Skin epidermis (tissue), 12 donors: ENCODE results near the gene UBE2E2.
A peak's percentile ranks its signal among the peaks of the same experiment; 100 is the strongest.

Experiments used
- H3K27ac ChIP-seq, 21 experiments: fragments of 200-600 bp; sonication (generic) in 11 of 21; one replicate each; pipeline ENCODE4 v1.5.0; 2020; ENCODE audit warnings: mild to moderate bottlenecking in 3 of 21, inconsistent platforms in 2 of 21, moderate library complexity in 2 of 21
- H3K4me3 ChIP-seq, 7 experiments: fragments of 200-600 bp; sonication (generic) in 2 of 7; one replicate each; pipeline ENCODE4 v1.5.0; 2020; ENCODE audit warnings: inconsistent platforms in 2 of 7, mild to moderate bottlenecking in 2 of 7, moderate library complexity in 1 of 7

The UBE2E2 gene

DNA sequence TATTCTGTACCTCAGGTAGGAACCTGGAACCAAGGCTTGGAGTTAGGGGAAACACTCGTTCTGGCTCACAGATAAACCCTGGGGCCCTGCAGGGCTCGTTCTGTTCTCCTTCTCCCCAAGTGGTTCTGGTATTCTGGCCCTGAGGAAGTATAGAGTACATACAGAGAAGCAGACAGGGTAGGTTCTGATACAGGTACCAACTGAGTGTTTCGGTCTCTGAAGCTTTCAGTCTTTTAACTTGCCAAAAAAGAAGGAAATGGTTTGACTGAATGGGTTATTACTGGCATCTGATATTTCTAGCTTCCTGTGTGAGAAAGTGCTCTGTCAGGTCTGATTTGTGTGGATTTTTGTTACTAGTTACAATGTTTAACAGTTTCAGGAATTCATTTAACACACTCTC, 67.3 kb downstream of the UBE2E2 start:
- Histone ChIP-seq H3K27ac (no peak overlapping the region), H3K4me3 (no peak overlapping the region)

GRCh38 chr3:23271876-23272741, 69.0 kb downstream of the UBE2E2 start:
- Histone ChIP-seq H3K27ac (no peak overlapping the region), H3K4me3 (no peak overlapping the region)

GRCh38 chr3:23272820-23273219, 69.7 kb downstream of the UBE2E2 start:
- Histone ChIP-seq H3K27ac (no peak overlapping the region), H3K4me3 (no peak overlapping the region)

GRCh38 chr3:23275061-23275460, 71.9 kb downstream of the UBE2E2 start:
- Histone ChIP-seq H3K27ac (no peak overlapping the region), H3K4me3 (no peak overlapping the region)

DNA sequence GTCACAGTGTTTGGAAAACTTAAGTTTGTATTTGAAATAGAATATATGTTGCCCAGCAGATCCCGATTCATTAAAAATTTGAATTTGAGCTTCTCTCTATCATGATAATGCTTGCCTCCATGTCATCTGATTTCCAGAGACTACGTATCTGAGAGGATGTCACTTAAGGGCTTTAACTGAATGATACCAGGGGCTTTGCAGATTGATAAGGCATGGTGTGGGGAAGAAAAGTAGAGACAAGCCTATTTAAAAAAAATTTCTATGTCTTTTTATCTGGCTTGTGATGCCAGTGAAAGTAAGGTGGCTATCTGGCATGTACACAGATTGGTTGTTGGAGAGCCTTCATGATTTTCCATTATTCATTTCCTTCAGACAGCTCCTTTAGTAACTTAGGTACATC, 72.7 kb downstream of the UBE2E2 start:
- H3K4me3 ChIP-seq = no peak overlapping the region
- no peak overlapping the region for H3K27ac ChIP-seq

DNA sequence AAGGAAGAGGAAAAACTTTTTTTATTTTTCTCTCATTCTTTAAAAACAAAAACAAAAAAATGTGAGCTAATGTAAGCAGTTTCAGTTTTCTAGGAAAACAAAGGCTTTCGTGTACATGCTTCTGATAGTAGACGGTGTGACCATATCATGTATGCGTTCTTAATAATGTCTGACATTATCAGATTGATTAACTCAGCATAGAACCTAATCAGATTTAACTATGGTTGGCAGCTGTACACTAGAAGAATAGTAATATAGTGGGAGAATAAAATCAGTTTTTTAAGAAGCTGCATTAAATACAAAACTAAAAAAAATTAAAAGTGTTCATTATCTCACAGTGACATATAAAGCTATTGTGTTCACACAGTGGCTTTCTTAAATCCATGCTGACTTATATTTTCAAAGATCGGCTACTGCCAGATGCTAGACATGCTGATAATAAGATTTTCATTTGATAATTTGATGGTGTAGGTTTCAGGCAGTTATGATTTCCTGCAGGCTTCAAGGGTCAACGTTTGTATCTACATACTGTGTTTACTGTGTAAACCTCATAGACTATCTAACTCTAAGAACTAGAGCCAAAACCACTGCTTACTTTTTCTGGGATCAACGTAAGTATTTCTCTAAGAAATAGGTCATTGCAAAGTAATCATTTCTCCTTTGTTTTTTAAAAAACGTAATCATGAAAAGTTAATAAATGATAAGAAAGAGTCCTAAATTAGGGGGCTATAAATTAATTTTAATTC, 74.0 kb downstream of the UBE2E2 start:
- no peak overlapping the region for H3K4me3 ChIP-seq
- no peak overlapping the region for H3K27ac ChIP-seq

GRCh38 chr3:23277688-23278087, 74.6 kb downstream of the UBE2E2 start:
- H3K27ac ChIP-seq = no peak overlapping the region
- H3K4me3 ChIP-seq = no peak overlapping the region

DNA sequence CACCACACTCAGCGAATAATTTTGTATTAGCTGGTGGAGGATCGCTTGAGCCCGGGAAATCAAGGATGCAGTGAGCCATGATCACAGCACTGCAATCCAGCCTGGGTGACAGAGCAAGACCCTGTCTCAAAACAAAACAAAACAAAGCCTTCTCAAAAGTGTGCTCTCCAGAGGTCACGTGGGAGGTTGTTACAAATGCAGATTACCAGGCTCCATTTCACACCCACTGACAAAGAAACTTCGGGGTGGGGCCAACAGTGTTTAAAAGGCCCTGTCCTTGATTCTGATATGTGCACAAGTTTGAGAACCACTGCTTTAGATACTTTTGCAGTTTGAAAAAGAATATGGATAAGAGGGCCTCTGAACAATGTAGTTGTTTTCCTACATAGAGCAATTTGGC, 80.5 kb downstream of the UBE2E2 start:
- Histone ChIP-seq H3K4me3 (no peak overlapping the region), H3K27ac (no peak overlapping the region)

DNA sequence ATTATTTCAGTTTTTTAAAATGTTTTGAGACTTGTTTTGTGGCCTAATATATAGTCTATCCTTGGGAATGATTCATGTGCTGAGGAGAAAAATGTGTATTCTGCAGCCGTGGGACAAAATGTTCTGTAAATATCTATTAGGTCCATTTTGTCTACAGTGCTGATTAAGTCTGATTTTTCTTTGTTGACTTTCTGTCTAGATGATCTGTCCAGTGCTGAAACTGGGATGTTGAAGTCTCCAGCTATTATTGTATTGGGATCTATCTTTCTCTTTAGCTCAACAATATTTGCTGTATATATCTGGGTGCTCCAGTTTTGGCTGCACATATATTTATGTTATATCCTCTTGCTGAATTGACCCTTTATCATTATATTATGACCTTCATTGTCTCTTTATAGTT, 85.2 kb downstream of the UBE2E2 start:
- Histone ChIP-seq H3K27ac (no peak overlapping the region), H3K4me3 (no peak overlapping the region)

- Histone ChIP-seq H3K4me3 (no peak overlapping the region), H3K27ac (no peak overlapping the region)
Measured at GRCh38 chr3:23288715-23289114, 85.6 kb downstream of the UBE2E2 start.

- Histone ChIP-seq H3K4me3 (no peak overlapping the region), H3K27ac (no peak overlapping the region)
Measured at GRCh38 chr3:23292432-23292831, 89.3 kb downstream of the UBE2E2 start.

GRCh38 chr3:23294770-23295387, 91.8 kb downstream of the UBE2E2 start:
- no peak overlapping the region for H3K4me3 ChIP-seq
- H3K27ac ChIP-seq = no peak overlapping the region

DNA sequence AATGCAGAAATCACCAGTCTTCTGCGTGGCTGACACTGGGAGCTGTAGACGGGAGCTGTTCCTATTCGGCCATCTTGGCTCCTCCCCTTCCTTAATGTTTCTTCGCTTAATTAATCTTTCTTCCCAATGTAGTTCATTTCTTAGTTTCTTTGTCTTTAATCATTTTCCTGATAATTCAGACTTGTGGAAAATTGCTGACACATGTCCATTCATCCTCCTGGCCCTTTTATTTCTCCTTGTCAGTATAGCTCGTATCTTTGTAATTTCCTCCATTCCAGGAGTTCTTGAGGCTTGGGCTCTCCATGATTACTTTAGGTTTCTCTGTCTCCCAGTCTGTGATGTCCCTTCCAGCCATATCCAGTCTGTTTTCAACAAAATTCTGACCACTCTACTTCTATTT, 98.7 kb downstream of the UBE2E2 start:
- no peak overlapping the region for H3K27ac ChIP-seq
- no peak overlapping the region for H3K4me3 ChIP-seq

DNA sequence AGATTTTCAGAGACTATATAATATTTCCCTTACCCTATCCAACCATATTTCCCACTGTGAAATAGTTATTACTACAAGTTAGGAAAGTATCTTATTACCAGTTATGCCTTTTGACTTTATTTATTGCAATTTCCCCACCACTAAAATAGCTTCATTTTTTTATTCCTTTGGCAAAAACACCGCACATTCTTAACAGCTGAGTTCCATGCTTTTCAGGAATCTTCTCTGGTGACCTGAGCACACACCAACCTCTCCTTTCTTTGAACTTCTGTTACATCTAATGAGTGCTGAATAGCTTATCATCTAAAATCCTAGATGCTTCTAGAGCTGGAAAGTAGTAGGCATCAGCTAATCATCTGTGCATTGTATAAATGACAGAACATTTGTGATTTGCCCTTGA, 99.1 kb downstream of the UBE2E2 start:
- H3K27ac ChIP-seq = no peak overlapping the region
- no peak overlapping the region for H3K4me3 ChIP-seq

DNA sequence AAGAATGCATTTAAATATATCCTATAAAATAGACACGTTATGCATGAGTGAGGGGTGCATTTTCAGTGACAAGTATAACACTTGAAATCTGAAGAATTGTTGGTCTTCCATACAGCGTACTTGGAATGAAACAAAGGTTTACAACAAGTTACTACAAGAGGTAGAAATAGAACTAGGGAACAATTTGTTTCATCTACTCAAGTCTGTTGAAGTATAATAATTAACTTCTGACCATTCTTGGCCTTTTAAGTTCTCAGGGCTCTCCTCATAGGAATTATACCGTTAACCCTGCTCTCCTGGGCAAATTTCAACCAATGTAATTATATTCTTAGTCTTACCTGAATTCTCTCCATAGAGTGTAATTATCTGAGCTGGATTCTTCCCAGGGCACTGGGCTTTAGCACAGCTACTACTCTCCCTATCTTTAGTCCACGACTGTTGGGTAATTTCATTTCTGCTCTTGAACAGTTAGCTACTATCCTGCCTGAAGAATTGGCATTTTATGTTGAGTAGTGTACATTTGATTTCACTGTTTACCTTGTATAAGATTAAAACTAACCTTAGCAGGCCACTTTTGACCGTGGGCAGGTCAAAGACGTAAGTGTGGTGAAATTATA, 100.6 kb downstream of the UBE2E2 start:
- Histone ChIP-seq H3K27ac (peak overlapping the region in 1 of 21 experiments; percentile 36), H3K4me3 (no peak overlapping the region)

GRCh38 chr3:23304424-23304823, 101.3 kb downstream of the UBE2E2 start:
- Histone ChIP-seq H3K4me3 (no peak overlapping the region), H3K27ac (no peak overlapping the region)

DNA sequence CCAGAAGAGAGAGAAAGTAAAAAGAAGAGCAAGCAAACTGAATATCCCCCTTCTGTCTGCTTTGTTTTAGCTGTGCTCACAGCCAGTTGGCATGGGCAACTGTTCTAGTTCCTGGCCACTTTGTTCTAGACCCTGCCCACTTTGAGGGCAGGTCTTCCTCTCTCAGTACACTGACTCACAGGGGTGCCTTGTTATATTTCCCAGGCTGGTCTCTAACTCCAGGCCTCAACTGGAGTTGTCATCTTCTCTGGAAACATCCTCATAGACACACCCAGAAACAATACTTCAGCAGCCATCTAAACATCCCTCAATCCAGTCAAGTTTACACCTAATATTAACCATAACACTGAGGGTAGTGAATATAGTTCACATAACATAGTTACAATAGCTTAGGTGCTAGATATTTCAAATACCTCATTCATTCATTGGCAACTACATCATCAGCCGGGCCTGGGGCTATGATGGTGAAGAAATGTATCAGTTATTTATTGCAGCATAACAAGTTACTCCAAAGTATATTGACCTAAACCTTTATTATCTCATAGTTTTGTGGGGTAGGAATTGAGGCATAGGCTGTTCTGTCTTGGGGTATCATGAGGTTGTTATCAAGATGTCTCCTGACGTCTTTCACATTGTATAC, 106.0 kb downstream of the UBE2E2 start:
- Histone ChIP-seq H3K4me3 (no peak overlapping the region), H3K27ac (no peak overlapping the region)

GRCh38 chr3:23312866-23313265, 109.7 kb downstream of the UBE2E2 start:
- no peak overlapping the region for H3K27ac ChIP-seq
- H3K4me3 ChIP-seq = no peak overlapping the region

DNA sequence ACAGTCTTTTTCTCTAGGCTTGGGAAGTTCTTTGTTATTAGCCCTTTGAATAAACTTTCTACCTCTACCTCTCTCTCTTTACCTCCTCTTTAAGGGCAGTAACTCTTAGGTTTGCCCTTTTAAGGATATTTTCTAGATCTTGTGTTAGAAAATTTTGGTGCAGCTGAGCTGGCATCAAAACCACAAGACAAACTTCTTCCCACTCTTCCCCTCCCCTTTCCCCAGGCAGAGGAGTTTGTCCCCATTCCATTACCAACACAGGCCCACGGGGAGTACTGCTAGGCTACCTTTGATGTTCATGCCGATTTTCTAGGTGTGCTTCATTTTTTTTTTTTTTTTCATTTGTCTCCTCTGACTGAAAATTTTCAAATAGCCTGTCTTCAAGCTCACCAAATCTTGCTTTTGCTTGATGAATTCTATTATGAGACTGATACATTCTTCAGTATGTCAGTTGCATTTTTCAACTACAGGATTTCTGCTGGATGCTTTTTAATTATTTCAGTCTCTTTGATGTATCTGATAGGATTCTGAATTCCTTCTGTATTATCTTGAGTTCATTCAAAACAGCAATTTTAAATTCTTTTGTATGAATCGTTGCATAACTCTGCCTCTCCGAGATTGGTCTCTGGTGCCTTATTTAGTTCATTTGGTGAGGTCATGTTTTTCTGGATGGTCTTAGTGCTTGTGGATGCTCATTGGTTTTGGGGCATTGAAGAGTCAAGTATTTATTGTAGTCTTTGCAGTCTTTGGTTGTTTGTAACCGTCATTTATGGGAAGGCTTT, 112.0 kb downstream of the UBE2E2 start:
- Histone ChIP-seq H3K4me3 (no peak overlapping the region), H3K27ac (no peak overlapping the region)
